Mesenchymal stem cell (in vitro differentiated cells and primary cell): ENCODE measurements around the gene EFNA1.
A peak's percentile ranks its signal among the peaks of the same experiment; 100 is the strongest.

Experiments
- DNase-seq: peaks from one replicate; pipeline ENCODE4 v3.0.0-alpha.2; 2013
- H2AFZ ChIP-seq: one replicate; pipeline ENCODE4 v1.6.1; 2013; ENCODE audit warnings: low read depth, mild to moderate bottlenecking, control low read depth, inconsistent platforms, low read length, moderate library complexity
- H2AK5ac ChIP-seq: 2 replicates; pipeline ENCODE4 v1.6.1; 2013; ENCODE audit warnings: low read length, moderate library complexity, mild to moderate bottlenecking, inconsistent platforms; ENCODE audit not compliant: severe bottlenecking
- H2BK120ac ChIP-seq: one replicate; pipeline ENCODE4 v1.6.1; 2013; ENCODE audit warnings: low read depth, mild to moderate bottlenecking, inconsistent platforms, low read length, moderate library complexity
- H2BK12ac ChIP-seq, 2 experiments: one replicate each; pipeline ENCODE4 v1.6.1; 2013; ENCODE audit warnings: inconsistent platforms in 2 of 2, low read length in 2 of 2, mild to moderate bottlenecking in 2 of 2, moderate library complexity in 2 of 2, control low read depth in 1 of 2
- H2BK15ac ChIP-seq: one replicate; pipeline ENCODE4 v1.6.1; 2013; ENCODE audit warnings: mild to moderate bottlenecking, low read depth, inconsistent platforms; ENCODE audit not compliant: poor library complexity, severe bottlenecking
- H2BK5ac ChIP-seq: 2 replicates; pipeline ENCODE4 v1.6.1; 2013; ENCODE audit warnings: low read depth, mild to moderate bottlenecking, low read length, control low read depth, inconsistent platforms; ENCODE audit not compliant: poor library complexity, severe bottlenecking
- H3K14ac ChIP-seq, 2 experiments: one replicate each; pipeline ENCODE4 v1.6.1; 2013; ENCODE audit warnings: inconsistent platforms in 2 of 2, low read length in 2 of 2, control low read depth in 1 of 2, mild to moderate bottlenecking in 1 of 2, moderate library complexity in 1 of 2
- H3K18ac ChIP-seq, 2 experiments: one replicate each; pipeline ENCODE4 v1.6.1; 2013; ENCODE audit warnings: inconsistent platforms in 2 of 2, low read length in 2 of 2, control low read depth in 1 of 2, low read depth in 1 of 2, mild to moderate bottlenecking in 1 of 2
- H3K23ac ChIP-seq, 2 experiments: one replicate each; pipeline ENCODE4 v1.6.1; 2013; ENCODE audit warnings: inconsistent platforms in 2 of 2, low read length in 2 of 2, mild to moderate bottlenecking in 2 of 2, moderate library complexity in 2 of 2, control low read depth in 1 of 2
- H3K27ac ChIP-seq: 2 replicates; pipeline ENCODE4 v1.5.1; 2013; ENCODE audit warnings: mild to moderate bottlenecking, moderate library complexity, low read length, control low read depth, inconsistent platforms; ENCODE audit not compliant: poor library complexity, severe bottlenecking
- H3K27me3 ChIP-seq, 2 experiments: 2 replicates each; pipeline versions ENCODE4 v1.6.1 to v1.7.0; 2013; ENCODE audit warnings: low read length in 2 of 2, mild to moderate bottlenecking in 2 of 2, moderate library complexity in 2 of 2, control low read depth in 1 of 2, inconsistent platforms in 1 of 2; ENCODE audit not compliant: control insufficient read depth in 1 of 2, insufficient read depth in 1 of 2
- H3K36me3 ChIP-seq, 2 experiments: 2 replicates each; pipeline versions ENCODE4 v1.6.1 to v1.7.0; 2013; ENCODE audit warnings: low read length in 2 of 2, control low read depth in 1 of 2, inconsistent platforms in 1 of 2, low read depth in 1 of 2, mild to moderate bottlenecking in 1 of 2; ENCODE audit not compliant: insufficient read depth in 2 of 2, control insufficient read depth in 1 of 2
- H3K4ac ChIP-seq, 2 experiments: one replicate each; pipeline ENCODE4 v1.6.1; 2013; ENCODE audit warnings: inconsistent platforms in 2 of 2, low read length in 2 of 2, mild to moderate bottlenecking in 2 of 2, moderate library complexity in 2 of 2, control low read depth in 1 of 2, low read depth in 1 of 2
- H3K4me1 ChIP-seq: 2 replicates; pipeline ENCODE4 v1.6.1; 2013; ENCODE audit warnings: low read depth, low read length, control low read depth; ENCODE audit not compliant: control insufficient read depth, insufficient read depth
- H3K4me2 ChIP-seq: 2 replicates; pipeline ENCODE4 v1.6.1; 2013; ENCODE audit warnings: low read length, mild to moderate bottlenecking, inconsistent platforms; ENCODE audit not compliant: poor library complexity, severe bottlenecking
- H3K4me3 ChIP-seq, 2 experiments: 2 replicates each; pipeline versions ENCODE4 v1.5.1 to v1.7.0; 2013; ENCODE audit warnings: low read length in 2 of 2, mild to moderate bottlenecking in 2 of 2, control low read depth in 1 of 2, low read depth in 1 of 2; ENCODE audit not compliant: insufficient read depth in 1 of 2
- H3K79me1 ChIP-seq: replicated peaks from 2 replicates; pipeline ENCODE4 v1.6.1; 2013; ENCODE audit warnings: mild to moderate bottlenecking, control low read depth, low read length, inconsistent platforms; ENCODE audit not compliant: poor library complexity, severe bottlenecking
- H3K9ac ChIP-seq: 2 replicates; pipeline ENCODE4 v1.7.0; 2013; ENCODE audit warnings: mild to moderate bottlenecking, low read length, moderate library complexity
- H3K9me3 ChIP-seq: 2 replicates; pipeline ENCODE4 v1.7.0; 2013; ENCODE audit warnings: mild to moderate bottlenecking, low read length; ENCODE audit not compliant: control insufficient read depth
- H4K8ac ChIP-seq: one replicate; pipeline ENCODE4 v1.6.1; 2013; ENCODE audit warnings: inconsistent platforms, mild to moderate bottlenecking, low read length, moderate library complexity
- H4K91ac ChIP-seq: one replicate; pipeline ENCODE4 v1.6.1; 2013; ENCODE audit warnings: mild to moderate bottlenecking, low read length, inconsistent platforms
- WGBS: methylation state at CpG from one replicate; pipeline ENCODE4 v1.1.7; 2013; ENCODE audit warnings: mixed read lengths; 5-methylcytosine and 5-hydroxymethylcytosine counted together

EFNA1 gene

GRCh38 chr1:155121249-155121648 is 6.4 kb upstream of the EFNA1 start:
- no peak for DNase-seq
- 95% methylated on average over 2 of the region's 2 CpGs for WGBS
- Histone ChIP-seq H3K27me3 (peaks cover 61 to 83% of the 10 kb centered on the region in 2 experiments), H3K9me3 (no peaks in the 10 kb centered on the region), H3K14ac (no peak overlapping the region), H2BK15ac (no peak overlapping the region), H3K18ac (no peak overlapping the region), H3K9ac (no peak overlapping the region), H2AK5ac (no peak overlapping the region), H3K4me1 (peaks cover 16% of the 10 kb centered on the region), H3K4ac (no peak overlapping the region), H4K91ac (no peak overlapping the region), H3K79me1 (no peaks in the 10 kb centered on the region), H2BK5ac (no peak overlapping the region), H3K23ac (no peak overlapping the region), H4K8ac (no peak overlapping the region), H3K4me3 (no peak overlapping the region), H2BK12ac (no peak overlapping the region), H2AFZ (no peak overlapping the region), H3K27ac (no peak overlapping the region), H2BK120ac (no peak overlapping the region), H3K36me3 (no peaks in the 10 kb centered on the region), H3K4me2 (no peak overlapping the region)

- H4K8ac ChIP-seq: no peak overlapping the region
- peaks cover 65 to 87% of the 10 kb centered on the region in 2 experiments for H3K27me3 ChIP-seq
- no peak overlapping the region for H2AFZ ChIP-seq
- H3K23ac ChIP-seq: no peak overlapping the region
- no peak overlapping the region for H3K18ac ChIP-seq
- H3K4me1 ChIP-seq: peaks cover 26% of the 10 kb centered on the region
- H3K9me3 ChIP-seq: no peaks in the 10 kb centered on the region
- no peak overlapping the region for H2BK5ac ChIP-seq
- DNase-seq: no peak
- no peak overlapping the region for H2BK15ac ChIP-seq
- H3K4ac ChIP-seq: no peak overlapping the region
- no peaks in the 10 kb centered on the region for H3K36me3 ChIP-seq
- no peak overlapping the region for H3K9ac ChIP-seq
- no peak overlapping the region for H3K4me2 ChIP-seq
- no peak overlapping the region for H2BK120ac ChIP-seq
- WGBS: 87% methylated on average over 2 of the region's 2 CpGs
- no peak overlapping the region for H3K14ac ChIP-seq
- H3K79me1 ChIP-seq: no peaks in the 10 kb centered on the region
- H3K27ac ChIP-seq: no peak overlapping the region
- no peak overlapping the region for H4K91ac ChIP-seq
- no peak overlapping the region for H3K4me3 ChIP-seq
- no peak overlapping the region for H2BK12ac ChIP-seq
- no peak overlapping the region for H2AK5ac ChIP-seq
Observed at GRCh38 chr1:155122308-155122707, 5.4 kb upstream of the EFNA1 start.

- Histone ChIP-seq H3K4me2 (no peak overlapping the region), H3K36me3 (no peaks in the 10 kb centered on the region), H4K91ac (no peak overlapping the region), H3K23ac (no peak overlapping the region), H3K79me1 (no peaks in the 10 kb centered on the region), H3K9me3 (no peaks in the 10 kb centered on the region), H4K8ac (no peak overlapping the region), H2BK15ac (no peak overlapping the region), H3K4ac (no peak overlapping the region), H3K27me3 (peaks cover 73 to 87% of the 10 kb centered on the region in 2 experiments), H2BK5ac (no peak overlapping the region), H3K9ac (no peak overlapping the region), H3K4me1 (peaks cover 36% of the 10 kb centered on the region), H3K14ac (no peak overlapping the region), H2AFZ (no peak overlapping the region), H3K18ac (no peak overlapping the region), H2AK5ac (no peak overlapping the region), H2BK120ac (no peak overlapping the region), H3K4me3 (no peak overlapping the region), H2BK12ac (no peak overlapping the region), H3K27ac (no peak overlapping the region)
- 76% methylated on average over 3 of the region's 4 CpGs for WGBS
- DNase-seq: peak; percentile 29
Observed at GRCh38 chr1:155123801-155124200, 3.9 kb upstream of the EFNA1 start.

GRCh38 chr1:155124503-155125463 is 2.9 kb upstream of the EFNA1 start:
- no peak overlapping the region for H3K18ac ChIP-seq
- H4K91ac ChIP-seq: no peak overlapping the region
- no peak overlapping the region for H3K4ac ChIP-seq
- H3K4me1 ChIP-seq: peaks cover 45% of the 10 kb centered on the region
- H3K27me3 ChIP-seq: peaks cover 68 to 87% of the 10 kb centered on the region in 2 experiments
- no peak overlapping the region for H2BK15ac ChIP-seq
- H2AK5ac ChIP-seq: no peak overlapping the region
- no peaks in the 10 kb centered on the region for H3K79me1 ChIP-seq
- H3K4me2 ChIP-seq: no peak overlapping the region
- H2AFZ ChIP-seq: no peak overlapping the region
- H3K4me3 ChIP-seq: no peak overlapping the region
- no peak overlapping the region for H3K27ac ChIP-seq
- no peak overlapping the region for H2BK120ac ChIP-seq
- H2BK5ac ChIP-seq: no peak overlapping the region
- H3K36me3 ChIP-seq: no peaks in the 10 kb centered on the region
- H4K8ac ChIP-seq: no peak overlapping the region
- no peak overlapping the region for H3K23ac ChIP-seq
- H3K9ac ChIP-seq: no peak overlapping the region
- H3K9me3 ChIP-seq: no peaks in the 10 kb centered on the region
- peak; percentile 79 for DNase-seq
- no peak overlapping the region for H2BK12ac ChIP-seq
- 66% methylated on average over 12 of the region's 16 CpGs for WGBS
- H3K14ac ChIP-seq: no peak overlapping the region
